Stimulated activated CD8-positive, alpha-beta memory T cell treated with anti-CD3 and anti-CD28 coated beads, Interleukin-15, amount 100 ng/mL, for 48 hours (primary cell): ENCODE results near the gene TNFAIP8L1.
A peak's percentile ranks its signal among the peaks of the same experiment; 100 is the strongest.

ENCODE experiments used
- DNase-seq, 2 donors: peaks; one replicate each; pipeline ENCODE4 v3.0.0-alpha.2; 2020; ENCODE audit warnings: low read depth in 2 of 2

The TNFAIP8L1 gene

GRCh38 chr19:4609878-4610511, 29.3 kb upstream of the TNFAIP8L1 start:
- no peak for DNase-seq

- no peak for DNase-seq
These were observed 26.0 kb upstream of the TNFAIP8L1 start for GRCh38 chr19:4613254-4613751.

GRCh38 chr19:4618019-4618418, 21.3 kb upstream of the TNFAIP8L1 start:
- DNase-seq = no peak

GRCh38 chr19:4619668-4620294, 19.5 kb upstream of the TNFAIP8L1 start:
- no peak for DNase-seq

- DNase-seq = no peak
These were observed 18.6 kb upstream of the TNFAIP8L1 start for GRCh38 chr19:4620675-4621074.

- DNase-seq = no peak
These were observed 16.5 kb upstream of the TNFAIP8L1 start for GRCh38 chr19:4622695-4623421.

GRCh38 chr19:4624301-4624700, 15.0 kb upstream of the TNFAIP8L1 start:
- DNase-seq = no peak

GRCh38 chr19:4624733-4625362, 14.5 kb upstream of the TNFAIP8L1 start:
- no peak for DNase-seq

- peak; percentile 35 to 39 for DNase-seq
These were observed 6.0 kb upstream of the TNFAIP8L1 start for GRCh38 chr19:4633140-4633967.

- no peak for DNase-seq
These were observed 3.6 kb upstream of the TNFAIP8L1 start for GRCh38 chr19:4635754-4636116.

GRCh38 chr19:4636151-4636717, 3.1 kb upstream of the TNFAIP8L1 start:
- peak; percentile 54 to 68 for DNase-seq

GRCh38 chr19:4636761-4637160, 2.6 kb upstream of the TNFAIP8L1 start:
- no peak for DNase-seq

GRCh38 chr19:4638317-4638716, 999 bp upstream of the TNFAIP8L1 start:
- no peak for DNase-seq

- no peak for DNase-seq
These were observed 373 bp downstream of the TNFAIP8L1 start for GRCh38 chr19:4639531-4640246.

- no peak for DNase-seq
These were observed 1.1 kb downstream of the TNFAIP8L1 start for GRCh38 chr19:4640247-4641000.

- DNase-seq = no peak
These were observed 1.8 kb downstream of the TNFAIP8L1 start for GRCh38 chr19:4641132-4641531.

- no peak for DNase-seq
These were observed 3.3 kb downstream of the TNFAIP8L1 start for GRCh38 chr19:4642625-4643024.

- DNase-seq = no peak
These were observed 6.4 kb downstream of the TNFAIP8L1 start for GRCh38 chr19:4645718-4646117.

GRCh38 chr19:4647676-4648644, 8.6 kb downstream of the TNFAIP8L1 start:
- no peak for DNase-seq
